DND-41 (cell line): ENCODE results near the gene ADO.

Experiments
- ATAC-seq: fragments of 200-7000 bp; cut with Tn5 transposase; 3 replicates; pipeline ENCODE4 v1.9.1; 2021; ENCODE audit warnings: low read depth; ENCODE audit not compliant: insufficient read depth
- DNase-seq: peaks from one replicate; pipeline ENCODE4 v3.0.0-alpha.2; 2020
- H2AFZ ChIP-seq: 2 replicates; pipeline ENCODE4 v1.6.0; 2012; ENCODE audit warnings: low read depth, low read length
- H3K27ac ChIP-seq: 2 replicates; pipeline ENCODE4 v1.5.1; 2012; ENCODE audit warnings: low read length, inconsistent platforms
- H3K27me3 ChIP-seq: fragments of 200-600 bp; sonication (generic); 2 replicates; pipeline ENCODE4 v1.6.0; 2012; ENCODE audit warnings: low read length, mild to moderate bottlenecking, inconsistent platforms; ENCODE audit not compliant: insufficient read depth, poor library complexity
- H3K36me3 ChIP-seq: 2 replicates; pipeline ENCODE4 v1.5.1; 2012; ENCODE audit warnings: low read length, inconsistent platforms; ENCODE audit not compliant: insufficient read depth
- H3K4me1 ChIP-seq: 2 replicates; pipeline ENCODE4 v1.5.1; 2012; ENCODE audit warnings: mild to moderate bottlenecking, low read length; ENCODE audit not compliant: insufficient read depth
- H3K4me2 ChIP-seq: 2 replicates; pipeline ENCODE4 v1.6.0; 2012; ENCODE audit warnings: mild to moderate bottlenecking, moderate library complexity, low read length, inconsistent platforms; ENCODE audit not compliant: insufficient read depth
- H3K4me3 ChIP-seq, 2 experiments: fragments of 200-600 bp in 1 of 2; shearing (Covaris generic) in 1 of 2; 2 replicates each; pipeline ENCODE4 v1.5.1; 2012 to 2016; ENCODE audit warnings: inconsistent platforms in 2 of 2, low read length in 2 of 2, mild to moderate bottlenecking in 2 of 2, low read depth in 1 of 2, moderate library complexity in 1 of 2
- H3K79me2 ChIP-seq: 2 replicates; pipeline ENCODE4 v1.6.0; 2012; ENCODE audit warnings: low read length, inconsistent platforms; ENCODE audit not compliant: insufficient read depth
- H3K9ac ChIP-seq: 2 replicates; pipeline ENCODE4 v1.6.0; 2012; ENCODE audit warnings: low read depth, mild to moderate bottlenecking, inconsistent platforms, low read length, moderate library complexity
- H3K9me3 ChIP-seq: 2 replicates; pipeline ENCODE4 v1.5.1; 2012; ENCODE audit warnings: low read length, moderate library complexity, mild to moderate bottlenecking, inconsistent platforms; ENCODE audit not compliant: insufficient read depth, severe bottlenecking
- H4K20me1 ChIP-seq: 2 replicates; pipeline ENCODE4 v1.6.0; 2012; ENCODE audit warnings: low read length; ENCODE audit not compliant: insufficient read depth
- EZH2 ChIP-seq: IDR thresholded peaks from 3 replicates; pipeline ENCODE4 v1.6.1; 2012; ENCODE audit warnings: borderline replicate concordance, low read depth, mild to moderate bottlenecking, moderate library complexity, low read length, inconsistent platforms; ENCODE audit not compliant: severe bottlenecking
- TF ChIP-seq, protein P1 (sequence below): IDR thresholded peaks from 2 replicates; pipeline ENCODE4 v1.5.1; 2012; ENCODE audit warnings: borderline replicate concordance, low read length, moderate library complexity, mild to moderate bottlenecking; ENCODE audit not compliant: poor library complexity, severe bottlenecking; ENCODE audit errors: extremely low read depth

ADO gene

DNA sequence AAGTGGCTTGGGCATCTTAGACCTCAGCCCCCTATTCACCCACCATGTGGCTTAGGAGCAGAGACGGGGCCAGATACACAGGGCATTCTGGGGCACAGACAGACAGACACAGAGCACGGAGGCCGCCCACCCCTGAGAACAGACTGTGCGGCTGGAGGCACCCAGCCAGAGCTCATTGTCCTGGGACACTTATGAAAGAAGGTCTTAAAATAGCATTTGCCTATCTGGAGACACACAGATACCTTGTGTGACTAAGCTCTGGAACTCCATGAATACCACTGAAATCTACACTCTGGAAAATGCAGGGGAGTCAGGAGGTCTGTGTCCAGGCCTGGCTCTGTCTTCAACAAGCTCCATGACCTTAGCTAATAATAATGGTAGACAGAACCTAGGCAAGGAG lies 41.4 kb upstream of the ADO start:
- ATAC-seq (no peak), DNase-seq (no peak)
- no peak overlapping the region for H2AFZ ChIP-seq
- no peaks in the 10 kb centered on the region for H3K9me3 ChIP-seq
- no peaks in the 10 kb centered on the region for H3K4me1 ChIP-seq
- no peak overlapping the region for H3K4me3 ChIP-seq
- H3K79me2 ChIP-seq = no peaks in the 10 kb centered on the region
- TF ChIP-seq, protein P1, sequence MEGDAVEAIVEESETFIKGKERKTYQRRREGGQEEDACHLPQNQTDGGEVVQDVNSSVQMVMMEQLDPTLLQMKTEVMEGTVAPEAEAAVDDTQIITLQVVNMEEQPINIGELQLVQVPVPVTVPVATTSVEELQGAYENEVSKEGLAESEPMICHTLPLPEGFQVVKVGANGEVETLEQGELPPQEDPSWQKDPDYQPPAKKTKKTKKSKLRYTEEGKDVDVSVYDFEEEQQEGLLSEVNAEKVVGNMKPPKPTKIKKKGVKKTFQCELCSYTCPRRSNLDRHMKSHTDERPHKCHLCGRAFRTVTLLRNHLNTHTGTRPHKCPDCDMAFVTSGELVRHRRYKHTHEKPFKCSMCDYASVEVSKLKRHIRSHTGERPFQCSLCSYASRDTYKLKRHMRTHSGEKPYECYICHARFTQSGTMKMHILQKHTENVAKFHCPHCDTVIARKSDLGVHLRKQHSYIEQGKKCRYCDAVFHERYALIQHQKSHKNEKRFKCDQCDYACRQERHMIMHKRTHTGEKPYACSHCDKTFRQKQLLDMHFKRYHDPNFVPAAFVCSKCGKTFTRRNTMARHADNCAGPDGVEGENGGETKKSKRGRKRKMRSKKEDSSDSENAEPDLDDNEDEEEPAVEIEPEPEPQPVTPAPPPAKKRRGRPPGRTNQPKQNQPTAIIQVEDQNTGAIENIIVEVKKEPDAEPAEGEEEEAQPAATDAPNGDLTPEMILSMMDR = no peak
- TF ChIP-seq EZH2 = no peak
- no peaks in the 10 kb centered on the region for H3K36me3 ChIP-seq
- no peak overlapping the region for H3K4me2 ChIP-seq
- H3K27me3 ChIP-seq = no peaks in the 10 kb centered on the region
- H3K9ac ChIP-seq = no peak overlapping the region
- H3K27ac ChIP-seq = no peak overlapping the region
- no peaks in the 10 kb centered on the region for H4K20me1 ChIP-seq

DNA sequence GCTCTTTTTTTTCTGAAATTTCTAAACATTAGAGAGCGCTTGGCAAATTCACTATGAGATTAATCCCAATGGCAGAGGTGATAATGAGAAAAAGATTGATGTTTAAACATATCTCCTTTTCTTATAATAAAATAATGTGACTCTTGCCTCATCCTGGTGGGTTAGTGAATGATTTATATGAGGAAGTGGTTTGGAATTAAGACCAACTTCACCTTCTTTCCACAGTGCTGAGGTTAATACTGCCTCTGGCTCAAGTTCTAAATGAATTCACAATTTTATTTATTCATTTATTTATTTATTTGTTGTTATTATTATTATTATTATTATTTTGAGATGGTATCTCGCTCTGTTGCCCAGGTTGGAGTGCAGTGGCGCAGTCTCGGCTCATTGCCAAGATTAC lies 40.5 kb upstream of the ADO start:
- Histone ChIP-seq H3K4me2 (no peak overlapping the region), H3K9me3 (no peaks in the 10 kb centered on the region), H3K27me3 (no peaks in the 10 kb centered on the region), H3K36me3 (no peaks in the 10 kb centered on the region), H3K27ac (no peak overlapping the region), H3K4me1 (no peaks in the 10 kb centered on the region), H3K4me3 (no peak overlapping the region), H3K9ac (no peak overlapping the region), H3K79me2 (no peaks in the 10 kb centered on the region), H4K20me1 (no peaks in the 10 kb centered on the region), H2AFZ (no peak overlapping the region)
- no peak for TF ChIP-seq EZH2
- TF ChIP-seq, protein P1 = no peak
- ATAC-seq (no peak), DNase-seq (no peak)

DNA sequence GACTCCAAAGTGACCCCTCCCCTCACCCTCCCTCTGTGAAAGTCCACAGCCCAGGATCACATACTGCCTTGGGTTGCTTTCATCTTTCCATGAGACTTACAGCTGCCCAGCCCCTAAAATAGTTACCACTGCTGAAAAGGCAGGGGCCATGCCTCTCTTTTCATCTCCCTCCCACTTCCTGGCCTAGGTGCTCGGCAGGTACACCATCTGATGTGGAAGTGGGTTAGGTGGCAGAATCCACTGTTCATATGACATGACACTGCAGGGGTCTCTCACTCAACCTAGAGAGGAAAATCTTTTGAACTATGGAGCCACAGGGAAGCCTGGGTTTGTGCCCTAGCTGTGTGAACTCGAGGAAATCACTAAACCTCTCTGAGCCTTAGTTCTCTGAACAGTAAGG lies 38.8 kb upstream of the ADO start:
- H3K4me2 ChIP-seq = no peak overlapping the region
- H3K79me2 ChIP-seq = no peaks in the 10 kb centered on the region
- no peaks in the 10 kb centered on the region for H4K20me1 ChIP-seq
- no peaks in the 10 kb centered on the region for H3K36me3 ChIP-seq
- H2AFZ ChIP-seq = no peak overlapping the region
- ATAC-seq (no peak), DNase-seq (no peak)
- H3K27ac ChIP-seq = no peak overlapping the region
- no peaks in the 10 kb centered on the region for H3K4me1 ChIP-seq
- no peak for TF ChIP-seq EZH2
- TF ChIP-seq, protein P1 = no peak
- H3K9me3 ChIP-seq = no peaks in the 10 kb centered on the region
- no peaks in the 10 kb centered on the region for H3K27me3 ChIP-seq
- no peak overlapping the region for H3K4me3 ChIP-seq
- no peak overlapping the region for H3K9ac ChIP-seq

DNA sequence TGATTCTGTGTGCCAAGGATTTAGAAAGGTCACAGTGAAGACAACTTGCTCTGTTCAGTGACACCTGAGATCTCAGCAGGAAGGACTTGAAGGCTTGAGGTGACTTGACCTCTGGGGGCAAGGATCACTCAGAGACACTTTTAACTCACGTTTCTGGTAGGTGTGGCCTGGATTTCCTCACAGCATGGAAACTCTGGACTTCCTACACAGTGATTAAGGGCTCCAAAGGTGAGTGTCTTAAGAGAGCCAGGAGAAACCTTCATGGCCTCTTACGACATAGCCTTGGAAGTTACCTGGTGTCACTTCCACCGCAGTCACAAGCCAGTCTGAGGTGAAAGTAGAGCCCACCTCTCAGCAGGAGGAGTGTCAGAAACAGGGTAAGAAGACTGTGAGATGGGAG lies 38.1 kb upstream of the ADO start:
- Histone ChIP-seq H3K4me1 (no peaks in the 10 kb centered on the region), H3K9ac (no peak overlapping the region), H3K27me3 (no peaks in the 10 kb centered on the region), H3K9me3 (no peaks in the 10 kb centered on the region), H4K20me1 (no peaks in the 10 kb centered on the region), H3K79me2 (no peaks in the 10 kb centered on the region), H3K27ac (no peak overlapping the region), H3K4me2 (no peak overlapping the region), H3K36me3 (no peaks in the 10 kb centered on the region), H3K4me3 (no peak overlapping the region), H2AFZ (no peak overlapping the region)
- no peak for DNase-seq
- no peak for TF ChIP-seq EZH2
- TF ChIP-seq, protein P1 = no peak
- no peak for ATAC-seq
